ENCODE measurements around the gene KCTD15. TPM values are rescaled to one million over a fixed set of nuclear protein-coding genes. Genes with fewer than 3 reads are reported as not detected.
"Not testable (repeated sequence)": the region's sequence is repeated elsewhere in the genome, so short reads cannot be mapped to it uniquely, and the experiment has no call there.

KCTD15 gene
- total RNA-seq, 2 experiments from 2014 or later = 0.33 to 1.3 TPM

- H3K4me1 Mint-ChIP-seq = peaks cover 18% of the 10 kb centered on the region
- no peak overlapping the region for H3K4me3 Mint-ChIP-seq
- H3K36me3 Mint-ChIP-seq = no peaks in the 10 kb centered on the region
- no peak for DNase-seq
- POLR2A ChIA-PET = interaction anchor here (0.6 kb wide), 1 partner anchor 105 kb away, joined by 4 read pairs; no protein-coding TSS in a partner anchor
- no peak overlapping the region for H3K27ac Mint-ChIP-seq
- H3K9me3 Mint-ChIP-seq = no peaks in the 10 kb centered on the region
- peaks cover 24% of the 10 kb centered on the region for H3K27me3 Mint-ChIP-seq
- no peak for ATAC-seq (ENCODE audit: low read depth)
Observed at GRCh38 chr19:33818411-33818810, 21.7 kb downstream of the KCTD15 start.

DNA sequence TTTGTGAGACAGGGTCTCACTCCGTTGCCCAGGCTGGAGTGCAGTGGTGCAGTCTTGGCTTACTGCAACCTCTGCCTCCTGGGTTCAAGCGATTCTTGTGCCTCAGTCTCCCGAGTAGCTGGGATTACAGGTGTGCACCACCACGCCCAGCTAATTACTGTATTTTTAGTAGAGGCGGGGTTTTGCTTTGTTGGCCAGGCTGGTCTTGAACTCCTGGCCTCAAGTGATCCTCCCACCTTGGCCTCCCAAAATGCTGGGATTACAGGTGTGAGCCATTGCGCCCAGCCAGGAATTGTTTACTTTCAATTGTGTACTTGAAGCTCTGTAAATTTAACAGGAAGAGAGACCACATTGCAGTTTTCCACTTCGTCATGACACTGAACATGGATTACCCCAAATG, 22.4 kb downstream of the KCTD15 start:
- Mint-ChIP-seq H3K27me3 (peaks cover 24% of the 10 kb centered on the region), H3K27ac (peak overlapping the region; percentile 40), H3K4me3 (peak overlapping the region; percentile 51), H3K4me1 (peaks cover 18% of the 10 kb centered on the region)
- not testable (repeated sequence) for H3K36me3 Mint-ChIP-seq; ATAC-seq (ENCODE audit: low read depth); H3K9me3 Mint-ChIP-seq; DNase-seq
- POLR2A ChIA-PET = interaction anchor here (0.5 to 1.4 kb wide), 3 partner anchors 23 to 1414 kb away, joined by 4 read pairs; partner anchors contain the start of genes DPY19L3 and KCTD15

- Mint-ChIP-seq H3K4me1 (peaks cover 18% of the 10 kb centered on the region), H3K4me3 (peak overlapping the region; percentile 51), H3K9me3 (no peaks in the 10 kb centered on the region), H3K36me3 (no peaks in the 10 kb centered on the region), H3K27me3 (peaks cover 24% of the 10 kb centered on the region), H3K27ac (peak overlapping the region; percentile 40)
- POLR2A ChIA-PET = interaction anchor here (0.9 to 1.4 kb wide), 2 partner anchors 9 to 23 kb away, joined by 3 to 4 read pairs; partner anchors contain the start of gene KCTD15
- ATAC-seq (ENCODE audit: low read depth) (no peak), DNase-seq (no peak)
Observed at GRCh38 chr19:33819506-33819879, 22.8 kb downstream of the KCTD15 start.

DNA sequence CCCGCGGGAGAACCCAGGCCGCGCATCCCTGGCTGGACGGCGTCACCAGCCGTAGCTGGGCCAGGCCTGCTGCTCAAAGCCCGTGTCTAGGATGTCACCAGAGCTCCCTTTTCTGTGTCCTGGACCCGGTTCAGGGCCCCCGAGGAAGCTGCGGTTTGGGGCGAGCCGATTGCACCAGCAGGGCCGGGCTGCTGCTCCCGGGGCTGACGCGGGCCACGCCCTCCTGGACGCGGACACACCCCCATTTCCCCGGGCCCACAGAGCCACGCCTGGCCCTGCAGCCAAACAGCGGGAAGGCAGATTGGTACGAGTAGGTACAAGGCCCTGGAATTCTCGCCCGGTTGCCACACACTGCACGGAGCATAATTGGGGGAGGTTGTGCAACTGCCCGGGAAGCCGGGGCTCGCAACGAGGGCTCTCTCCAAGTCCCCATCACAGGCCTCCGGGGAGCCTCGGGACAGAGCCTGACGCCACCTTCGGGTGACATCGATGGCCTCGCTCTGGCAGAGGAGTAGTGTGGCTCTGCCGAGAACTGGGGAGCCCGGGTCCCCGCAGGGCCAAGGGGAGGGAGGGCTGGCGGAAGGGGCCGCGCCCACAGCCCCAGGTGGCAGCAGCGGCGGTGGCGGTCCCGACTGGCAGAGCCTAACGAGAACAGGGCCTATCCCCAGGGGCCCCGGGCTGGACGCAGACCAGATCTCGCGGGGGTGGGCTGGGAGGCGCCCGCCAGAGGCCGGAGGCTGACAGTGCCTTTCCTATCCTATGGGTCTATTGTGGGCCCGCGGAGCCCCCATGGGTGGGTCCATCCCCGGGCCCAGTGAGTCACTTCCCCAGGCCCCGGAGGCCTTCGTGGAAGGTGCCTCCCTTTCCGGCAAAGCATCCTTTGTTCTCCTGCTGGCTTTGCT, 23.5 kb downstream of the KCTD15 start:
- peaks cover 18% of the 10 kb centered on the region for H3K4me1 Mint-ChIP-seq
- peak overlapping the region; percentile 84 for H3K4me3 Mint-ChIP-seq
- DNase-seq (peak; percentile 79), ATAC-seq (ENCODE audit: low read depth) (peak; percentile 84)
- H3K36me3 Mint-ChIP-seq = no peaks in the 10 kb centered on the region
- H3K27ac Mint-ChIP-seq = peak overlapping the region; percentile 65
- H3K9me3 Mint-ChIP-seq = no peaks in the 10 kb centered on the region
- POLR2A ChIA-PET = interaction anchor here (0.9 to 1.4 kb wide), 2 partner anchors 9 to 24 kb away, joined by 3 to 4 read pairs; partner anchors contain the start of gene KCTD15
- H3K27me3 Mint-ChIP-seq = peaks cover 24% of the 10 kb centered on the region

GRCh38 chr19:33821871-33822270, 25.2 kb downstream of the KCTD15 start:
- Mint-ChIP-seq H3K36me3 (no peaks in the 10 kb centered on the region), H3K27ac (no peak overlapping the region), H3K4me3 (no peak overlapping the region), H3K4me1 (peaks cover 18% of the 10 kb centered on the region), H3K27me3 (peaks cover 22% of the 10 kb centered on the region), H3K9me3 (no peaks in the 10 kb centered on the region)
- DNase-seq = no peak
- ATAC-seq (ENCODE audit: low read depth) = no peak
- POLR2A ChIA-PET = no interaction called here

DNA sequence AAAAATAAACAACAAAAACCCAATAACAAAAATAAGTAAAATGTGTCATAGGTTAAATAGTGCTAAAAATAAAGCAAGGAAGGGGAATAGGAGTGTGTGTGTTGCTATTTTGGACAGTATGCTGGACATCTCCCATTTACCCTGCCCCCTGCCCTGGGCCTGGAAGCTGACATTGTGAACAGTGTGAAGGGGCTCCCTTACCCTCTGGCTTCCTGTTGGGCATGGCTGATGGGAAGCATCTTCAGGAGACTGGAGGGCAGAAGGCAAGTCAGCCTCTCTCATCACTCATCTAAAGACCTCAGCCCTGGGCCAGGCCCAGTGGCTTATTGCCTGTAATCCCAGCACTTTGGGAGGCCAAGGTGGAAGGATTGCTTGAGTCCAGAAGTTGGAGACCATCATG, 26.7 kb downstream of the KCTD15 start:
- no peak overlapping the region for H3K27ac Mint-ChIP-seq
- no peak for ATAC-seq (ENCODE audit: low read depth)
- no peaks in the 10 kb centered on the region for H3K36me3 Mint-ChIP-seq

DNA sequence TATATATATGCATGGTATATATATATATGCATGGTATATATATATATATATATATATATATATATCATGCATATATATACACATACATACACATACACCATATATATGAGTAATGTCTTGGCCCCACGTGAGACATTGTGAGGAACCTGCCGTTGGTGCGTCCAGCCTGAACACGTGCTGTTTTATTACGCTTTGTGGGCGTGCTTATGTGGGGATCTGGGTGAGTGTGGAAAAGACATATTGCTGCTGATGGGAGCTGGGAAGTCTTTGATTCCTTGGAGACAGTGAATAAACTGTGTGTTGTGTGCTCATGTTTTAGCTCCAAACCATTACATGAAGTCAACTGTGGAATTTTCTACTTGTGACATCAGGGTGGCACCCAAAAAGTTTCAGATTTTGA, 28.9 kb downstream of the KCTD15 start:
- peaks cover 12% of the 10 kb centered on the region for H3K4me1 Mint-ChIP-seq
- no peak overlapping the region for H3K27ac Mint-ChIP-seq
- no peak overlapping the region for H3K4me3 Mint-ChIP-seq
- no peaks in the 10 kb centered on the region for H3K36me3 Mint-ChIP-seq
- H3K27me3 Mint-ChIP-seq = peaks cover 11% of the 10 kb centered on the region
- no peaks in the 10 kb centered on the region for H3K9me3 Mint-ChIP-seq
- POLR2A ChIA-PET = no interaction called here
- no peak for ATAC-seq (ENCODE audit: low read depth)
- no peak for DNase-seq

More for the DNA sequence above, 26.7 kb downstream of the KCTD15 start:
- Mint-ChIP-seq H3K4me3 (no peak overlapping the region), H3K27me3 (peaks cover 16% of the 10 kb centered on the region), H3K4me1 (peaks cover 18% of the 10 kb centered on the region), H3K9me3 (no peaks in the 10 kb centered on the region)
- POLR2A ChIA-PET = no interaction called here
- DNase-seq = no peak

GRCh38 chr19:33826521-33826920, 29.9 kb downstream of the KCTD15 start:
- no peak overlapping the region for H3K27ac Mint-ChIP-seq
- H3K4me1 Mint-ChIP-seq = peaks cover 5% of the 10 kb centered on the region
- no peak for ATAC-seq (ENCODE audit: low read depth)
- no peaks in the 10 kb centered on the region for H3K9me3 Mint-ChIP-seq
- DNase-seq = no peak
- H3K4me3 Mint-ChIP-seq = no peak overlapping the region
- POLR2A ChIA-PET = no interaction called here
- H3K27me3 Mint-ChIP-seq = peaks cover 9% of the 10 kb centered on the region
- no peaks in the 10 kb centered on the region for H3K36me3 Mint-ChIP-seq

DNA sequence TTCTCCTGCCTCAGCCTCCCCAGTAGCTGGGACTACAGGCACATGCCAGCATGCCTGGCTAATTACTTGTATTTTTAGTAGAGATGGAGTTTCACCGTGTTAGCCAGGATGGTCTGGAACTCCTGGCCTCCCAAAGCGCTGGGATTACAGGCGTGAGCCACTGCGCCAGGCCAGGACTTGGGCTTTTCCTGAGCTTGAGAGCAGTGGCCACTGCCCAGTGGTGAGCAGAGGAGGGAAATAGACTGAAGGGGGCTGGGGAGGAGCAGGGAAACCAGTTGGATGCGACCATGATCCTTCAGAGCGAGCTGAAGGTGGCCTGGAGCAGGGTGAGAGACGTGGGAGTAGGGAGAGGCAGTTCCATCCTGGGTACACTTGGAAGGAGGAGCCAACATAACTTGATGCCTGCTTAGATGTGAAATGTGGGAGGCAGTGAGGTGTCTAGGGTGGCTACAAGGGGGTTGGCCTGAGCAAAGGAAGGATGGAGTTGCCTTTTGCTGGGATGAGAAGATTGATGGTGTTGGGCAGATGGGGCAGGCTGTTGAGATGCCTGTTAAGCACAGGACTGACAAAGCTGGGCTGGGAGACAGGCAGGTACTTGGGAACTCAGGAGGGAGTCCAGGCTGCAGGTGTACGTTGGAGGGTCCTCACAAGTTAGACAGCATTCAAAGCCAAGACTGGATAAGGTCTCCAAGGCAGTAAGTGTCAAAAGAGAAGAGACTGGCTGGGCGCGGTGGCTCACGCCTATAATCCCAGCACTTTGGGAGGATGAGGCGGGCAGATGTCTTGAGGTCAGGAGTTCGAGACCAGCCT, 31.8 kb downstream of the KCTD15 start:
- Mint-ChIP-seq H3K36me3 (no peaks in the 10 kb centered on the region), H3K4me1 (no peaks in the 10 kb centered on the region), H3K4me3 (no peak overlapping the region), H3K27ac (peak overlapping the region; percentile 1), H3K27me3 (peaks cover 4% of the 10 kb centered on the region), H3K9me3 (no peaks in the 10 kb centered on the region)
- ATAC-seq (ENCODE audit: low read depth) = no peak
- POLR2A ChIA-PET = no interaction called here
- no peak for DNase-seq

GRCh38 chr19:33830264-33830663, 33.6 kb downstream of the KCTD15 start:
- POLR2A ChIA-PET = no interaction called here
- Mint-ChIP-seq H3K4me3 (no peak overlapping the region), H3K27ac (no peak overlapping the region), H3K9me3 (no peaks in the 10 kb centered on the region), H3K4me1 (no peaks in the 10 kb centered on the region), H3K36me3 (no peaks in the 10 kb centered on the region), H3K27me3 (peaks cover 13% of the 10 kb centered on the region)
- ATAC-seq (ENCODE audit: low read depth) = no peak
- no peak for DNase-seq

DNA sequence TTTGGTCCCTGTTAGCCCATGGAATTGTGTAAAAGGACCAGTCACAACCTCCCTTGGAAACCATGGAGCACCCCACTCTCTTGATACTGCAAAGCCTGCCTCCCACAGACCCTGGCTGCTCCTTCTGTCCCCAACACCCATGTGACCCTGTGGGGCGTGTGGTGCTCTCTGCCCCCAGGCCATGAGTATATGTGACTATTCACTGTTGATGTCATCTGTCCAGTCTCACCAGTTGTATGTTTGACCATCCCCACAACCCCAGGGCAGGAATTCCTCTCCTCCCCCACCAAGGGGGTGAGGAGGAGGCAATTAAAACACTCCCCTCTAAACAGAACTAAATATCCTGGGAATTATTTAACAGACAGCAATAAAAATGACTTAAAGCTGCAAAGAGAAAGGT, 35.2 kb downstream of the KCTD15 start:
- Mint-ChIP-seq H3K36me3 (no peaks in the 10 kb centered on the region), H3K4me3 (no peak overlapping the region), H3K9me3 (no peaks in the 10 kb centered on the region), H3K4me1 (no peaks in the 10 kb centered on the region), H3K27me3 (peaks cover 18% of the 10 kb centered on the region), H3K27ac (no peak overlapping the region)
- DNase-seq (no peak), ATAC-seq (ENCODE audit: low read depth) (no peak)
- POLR2A ChIA-PET = no interaction called here

GRCh38 chr19:33832633-33833032, 36.0 kb downstream of the KCTD15 start:
- DNase-seq = no peak
- no peaks in the 10 kb centered on the region for H3K4me1 Mint-ChIP-seq
- H3K27me3 Mint-ChIP-seq = peaks cover 23% of the 10 kb centered on the region
- no peak for ATAC-seq (ENCODE audit: low read depth)
- H3K36me3 Mint-ChIP-seq = no peaks in the 10 kb centered on the region
- POLR2A ChIA-PET = no interaction called here
- H3K9me3 Mint-ChIP-seq = no peaks in the 10 kb centered on the region
- H3K27ac Mint-ChIP-seq = no peak overlapping the region
- H3K4me3 Mint-ChIP-seq = no peak overlapping the region

- POLR2A ChIA-PET = no interaction called here
- DNase-seq (no peak), ATAC-seq (ENCODE audit: low read depth) (no peak)
- Mint-ChIP-seq H3K27ac (no peak overlapping the region), H3K4me3 (no peak overlapping the region), H3K4me1 (no peaks in the 10 kb centered on the region), H3K9me3 (no peaks in the 10 kb centered on the region), H3K36me3 (no peaks in the 10 kb centered on the region), H3K27me3 (peaks cover 25% of the 10 kb centered on the region)
Observed at GRCh38 chr19:33840382-33840781, 43.7 kb downstream of the KCTD15 start.
